ENCODE measurements around the gene PKIG.

The PKIG gene

DNA sequence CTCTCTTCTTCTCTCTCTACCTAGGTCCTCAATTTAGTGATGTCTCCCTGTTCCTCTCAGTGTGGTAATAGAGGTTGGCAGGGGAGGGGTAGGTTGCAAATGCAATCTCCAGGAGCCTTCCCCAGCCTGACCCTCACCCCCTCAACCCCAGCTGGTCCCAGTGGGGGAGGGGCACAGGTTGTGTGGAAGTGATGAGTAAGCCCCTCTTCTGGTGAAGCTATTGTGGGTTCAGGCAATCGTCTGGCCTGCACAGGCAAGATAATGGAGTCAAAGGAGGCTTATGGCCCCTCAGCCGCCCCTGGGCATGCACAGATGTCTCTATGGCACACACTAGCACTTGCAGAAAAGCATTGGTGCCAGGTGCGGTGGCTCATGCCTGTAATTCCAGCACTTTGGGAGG is 79.9 kb downstream of the PKIG start:
- no peaks in the 10 kb centered on the region for H3K27me3 ChIP-seq (ENCODE audit: insufficient read depth, poor library complexity, severe bottlenecking)
- DNase-seq (ENCODE audit: low read depth in 1 of 2, low spot score in 1 of 2), result peak in 1 of 2 experiments; percentile 53
- TF ChIP-seq, protein P1, sequence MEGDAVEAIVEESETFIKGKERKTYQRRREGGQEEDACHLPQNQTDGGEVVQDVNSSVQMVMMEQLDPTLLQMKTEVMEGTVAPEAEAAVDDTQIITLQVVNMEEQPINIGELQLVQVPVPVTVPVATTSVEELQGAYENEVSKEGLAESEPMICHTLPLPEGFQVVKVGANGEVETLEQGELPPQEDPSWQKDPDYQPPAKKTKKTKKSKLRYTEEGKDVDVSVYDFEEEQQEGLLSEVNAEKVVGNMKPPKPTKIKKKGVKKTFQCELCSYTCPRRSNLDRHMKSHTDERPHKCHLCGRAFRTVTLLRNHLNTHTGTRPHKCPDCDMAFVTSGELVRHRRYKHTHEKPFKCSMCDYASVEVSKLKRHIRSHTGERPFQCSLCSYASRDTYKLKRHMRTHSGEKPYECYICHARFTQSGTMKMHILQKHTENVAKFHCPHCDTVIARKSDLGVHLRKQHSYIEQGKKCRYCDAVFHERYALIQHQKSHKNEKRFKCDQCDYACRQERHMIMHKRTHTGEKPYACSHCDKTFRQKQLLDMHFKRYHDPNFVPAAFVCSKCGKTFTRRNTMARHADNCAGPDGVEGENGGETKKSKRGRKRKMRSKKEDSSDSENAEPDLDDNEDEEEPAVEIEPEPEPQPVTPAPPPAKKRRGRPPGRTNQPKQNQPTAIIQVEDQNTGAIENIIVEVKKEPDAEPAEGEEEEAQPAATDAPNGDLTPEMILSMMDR (IDR thresholded peaks at IDR 0.05; ENCODE audit: insufficient read depth, low read length), result no peak
- TF ChIP-seq SPI1 (IDR thresholded peaks at IDR 0.05; ENCODE audit: borderline replicate concordance, low read depth) (no peak), GABPA (IDR thresholded peaks at IDR 0.05; ENCODE audit: low read depth) (no peak), POLR2AphosphoS5 (IDR thresholded peaks at IDR 0.05; ENCODE audit: low read depth) (no peak)
- TF ChIP-seq, protein P2, sequence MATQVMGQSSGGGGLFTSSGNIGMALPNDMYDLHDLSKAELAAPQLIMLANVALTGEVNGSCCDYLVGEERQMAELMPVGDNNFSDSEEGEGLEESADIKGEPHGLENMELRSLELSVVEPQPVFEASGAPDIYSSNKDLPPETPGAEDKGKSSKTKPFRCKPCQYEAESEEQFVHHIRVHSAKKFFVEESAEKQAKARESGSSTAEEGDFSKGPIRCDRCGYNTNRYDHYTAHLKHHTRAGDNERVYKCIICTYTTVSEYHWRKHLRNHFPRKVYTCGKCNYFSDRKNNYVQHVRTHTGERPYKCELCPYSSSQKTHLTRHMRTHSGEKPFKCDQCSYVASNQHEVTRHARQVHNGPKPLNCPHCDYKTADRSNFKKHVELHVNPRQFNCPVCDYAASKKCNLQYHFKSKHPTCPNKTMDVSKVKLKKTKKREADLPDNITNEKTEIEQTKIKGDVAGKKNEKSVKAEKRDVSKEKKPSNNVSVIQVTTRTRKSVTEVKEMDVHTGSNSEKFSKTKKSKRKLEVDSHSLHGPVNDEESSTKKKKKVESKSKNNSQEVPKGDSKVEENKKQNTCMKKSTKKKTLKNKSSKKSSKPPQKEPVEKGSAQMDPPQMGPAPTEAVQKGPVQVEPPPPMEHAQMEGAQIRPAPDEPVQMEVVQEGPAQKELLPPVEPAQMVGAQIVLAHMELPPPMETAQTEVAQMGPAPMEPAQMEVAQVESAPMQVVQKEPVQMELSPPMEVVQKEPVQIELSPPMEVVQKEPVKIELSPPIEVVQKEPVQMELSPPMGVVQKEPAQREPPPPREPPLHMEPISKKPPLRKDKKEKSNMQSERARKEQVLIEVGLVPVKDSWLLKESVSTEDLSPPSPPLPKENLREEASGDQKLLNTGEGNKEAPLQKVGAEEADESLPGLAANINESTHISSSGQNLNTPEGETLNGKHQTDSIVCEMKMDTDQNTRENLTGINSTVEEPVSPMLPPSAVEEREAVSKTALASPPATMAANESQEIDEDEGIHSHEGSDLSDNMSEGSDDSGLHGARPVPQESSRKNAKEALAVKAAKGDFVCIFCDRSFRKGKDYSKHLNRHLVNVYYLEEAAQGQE (IDR thresholded peaks at IDR 0.05; ENCODE audit: insufficient replicate concordance, low read depth), result no peak
- H3K4me3 ChIP-seq (replicated peaks; ENCODE audit: insufficient read depth, low read length), result no peak overlapping the region
- peak overlapping the region; percentile 82 for H3K27ac ChIP-seq (replicated peaks)

DNA sequence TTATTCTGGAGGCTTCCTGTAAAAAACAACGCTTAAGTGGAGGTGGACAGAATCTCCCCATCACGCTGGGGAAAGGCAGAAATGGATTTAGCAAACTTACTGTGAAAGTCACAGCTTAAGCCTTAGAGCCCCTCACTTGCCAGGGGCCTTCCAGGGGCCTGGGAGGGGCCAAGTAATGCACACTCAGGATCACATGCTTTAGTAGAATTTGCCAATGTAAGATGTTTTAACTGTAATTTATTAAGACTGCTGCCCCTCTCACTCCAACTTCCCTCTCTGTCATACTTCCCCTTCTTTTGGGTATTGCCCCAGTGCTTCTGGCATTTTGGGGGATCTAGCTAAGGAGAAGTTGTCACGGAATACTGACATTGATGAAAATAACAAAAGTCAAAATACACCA is 81.8 kb downstream of the PKIG start:
- Histone ChIP-seq H3K27ac (replicated peaks) (peak overlapping the region; percentile 82), H3K4me3 (replicated peaks; ENCODE audit: insufficient read depth, low read length) (no peak overlapping the region), H3K27me3 (ENCODE audit: insufficient read depth, poor library complexity, severe bottlenecking) (no peaks in the 10 kb centered on the region)
- TF ChIP-seq POLR2AphosphoS5 (IDR thresholded peaks at IDR 0.05; ENCODE audit: low read depth), result 0 out of 2 replicates have a peak, but pooled peaks have one; percentile 13
- no peak for TF ChIP-seq GABPA (IDR thresholded peaks at IDR 0.05; ENCODE audit: low read depth)
- TF ChIP-seq, protein P2 (IDR thresholded peaks at IDR 0.05; ENCODE audit: insufficient replicate concordance, low read depth), result no peak
- TF ChIP-seq SPI1 (IDR thresholded peaks at IDR 0.05; ENCODE audit: borderline replicate concordance, low read depth), result peak; percentile 43; the same call in 1 of the 2 replicates
- DNase-seq (ENCODE audit: low read depth in 1 of 2, low spot score in 1 of 2), result peak; percentile 75 to 83

DNA sequence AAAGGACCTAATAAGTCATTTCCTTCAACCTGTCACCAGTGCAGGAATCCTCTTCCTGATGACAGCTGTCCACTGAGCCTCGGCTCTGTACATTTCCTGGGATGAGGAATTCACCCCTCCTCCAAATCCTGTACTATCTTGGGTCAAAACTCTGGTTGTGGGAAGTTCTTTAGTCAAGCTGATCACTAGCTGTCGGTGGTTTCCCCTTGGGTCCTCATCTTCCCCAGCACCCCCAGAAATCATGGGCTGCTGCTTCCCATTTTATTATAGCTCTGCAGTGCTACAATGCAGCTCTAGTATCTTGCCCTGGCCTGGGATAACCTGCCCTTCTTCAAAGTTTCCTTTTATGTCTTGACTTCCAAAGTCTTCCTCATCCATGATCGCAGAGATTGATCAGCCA is 83.7 kb downstream of the PKIG start:
- H3K27ac ChIP-seq (replicated peaks), result peak overlapping the region; percentile 22; the same call in 1 of the 2 replicates
- TF ChIP-seq POLR2AphosphoS5 (IDR thresholded peaks at IDR 0.05; ENCODE audit: low read depth) (no peak), GABPA (IDR thresholded peaks at IDR 0.05; ENCODE audit: low read depth) (no peak), SPI1 (IDR thresholded peaks at IDR 0.05; ENCODE audit: borderline replicate concordance, low read depth) (no peak)
- TF ChIP-seq, protein P1 (IDR thresholded peaks at IDR 0.05; ENCODE audit: insufficient read depth, low read length), result no peak
- TF ChIP-seq, protein P2 (IDR thresholded peaks at IDR 0.05; ENCODE audit: insufficient replicate concordance, low read depth), result no peak
- DNase-seq (ENCODE audit: low read depth in 1 of 2, low spot score in 1 of 2), result no peak

More for the DNA sequence above, 83.7 kb downstream of the PKIG start:
- H3K27me3 ChIP-seq (ENCODE audit: insufficient read depth, poor library complexity, severe bottlenecking), result no peaks in the 10 kb centered on the region
- no peak overlapping the region for H3K4me3 ChIP-seq (replicated peaks; ENCODE audit: insufficient read depth, low read length)

Data from HL-60 (cell line).